Loucy (cell line): Measurements from ENCODE around the gene MN1.

Experiments used
- CTCF ChIP-seq: fragments of 200-600 bp; sonication (generic); conservative IDR thresholded peaks from 2 replicates; pipeline ENCODE4 v1.5.1; 2014; ENCODE audit warnings: mild to moderate bottlenecking, antibody characterized with exemption, low read length
- EZH2phosphoT487 ChIP-seq: fragments of 200-600 bp; IDR thresholded peaks from 2 replicates; pipeline ENCODE4 v1.6.1; 2018; ENCODE audit warnings: antibody characterized with exemption, mild to moderate bottlenecking, moderate library complexity, borderline replicate concordance

GRCh38 chr22:27814993-27815392 lies 13.4 kb upstream of the MN1 start:
- TF ChIP-seq CTCF (no peak), EZH2phosphoT487 (no peak)
